GM19397 (cell line): ENCODE results near the gene TMTC4.
"Not testable (repeated sequence)": the region's sequence is repeated elsewhere in the genome, so short reads cannot be mapped to it uniquely, and the experiment has no call there.

Experiments
- ATAC-seq: cut with Tn5 transposase; IDR thresholded peaks from one replicate; pipeline ENCODE4 v1.9.1; 2021; ENCODE audit warnings: mild to moderate bottlenecking, moderate library complexity; ENCODE audit not compliant: unreplicated experiment

TMTC4 gene

DNA sequence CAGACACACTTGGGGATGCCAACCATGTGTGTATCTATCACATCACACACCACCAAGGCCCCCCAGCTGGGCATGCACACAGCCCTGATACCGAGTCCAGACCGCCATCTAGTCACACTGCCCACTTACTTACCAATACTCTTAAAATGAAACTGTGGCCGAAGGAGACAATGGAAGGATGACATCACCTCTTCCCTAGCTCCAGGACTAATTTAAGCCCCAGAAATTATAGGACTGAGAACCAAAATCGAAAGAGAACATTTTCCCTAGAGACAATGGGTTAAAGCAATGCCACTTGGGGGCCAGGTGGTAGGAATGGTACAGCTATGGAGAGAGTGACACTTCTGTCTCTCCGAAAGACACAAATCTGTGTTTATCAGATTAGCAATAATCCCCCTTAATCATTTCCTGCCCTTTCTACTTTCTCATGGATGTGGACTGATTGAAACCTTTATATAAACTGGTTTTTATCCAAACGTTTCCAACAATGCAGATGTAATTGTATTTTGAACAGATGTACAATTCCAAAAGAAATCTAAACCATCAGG, 85.3 kb downstream of the TMTC4 start:
- no peak for ATAC-seq

DNA sequence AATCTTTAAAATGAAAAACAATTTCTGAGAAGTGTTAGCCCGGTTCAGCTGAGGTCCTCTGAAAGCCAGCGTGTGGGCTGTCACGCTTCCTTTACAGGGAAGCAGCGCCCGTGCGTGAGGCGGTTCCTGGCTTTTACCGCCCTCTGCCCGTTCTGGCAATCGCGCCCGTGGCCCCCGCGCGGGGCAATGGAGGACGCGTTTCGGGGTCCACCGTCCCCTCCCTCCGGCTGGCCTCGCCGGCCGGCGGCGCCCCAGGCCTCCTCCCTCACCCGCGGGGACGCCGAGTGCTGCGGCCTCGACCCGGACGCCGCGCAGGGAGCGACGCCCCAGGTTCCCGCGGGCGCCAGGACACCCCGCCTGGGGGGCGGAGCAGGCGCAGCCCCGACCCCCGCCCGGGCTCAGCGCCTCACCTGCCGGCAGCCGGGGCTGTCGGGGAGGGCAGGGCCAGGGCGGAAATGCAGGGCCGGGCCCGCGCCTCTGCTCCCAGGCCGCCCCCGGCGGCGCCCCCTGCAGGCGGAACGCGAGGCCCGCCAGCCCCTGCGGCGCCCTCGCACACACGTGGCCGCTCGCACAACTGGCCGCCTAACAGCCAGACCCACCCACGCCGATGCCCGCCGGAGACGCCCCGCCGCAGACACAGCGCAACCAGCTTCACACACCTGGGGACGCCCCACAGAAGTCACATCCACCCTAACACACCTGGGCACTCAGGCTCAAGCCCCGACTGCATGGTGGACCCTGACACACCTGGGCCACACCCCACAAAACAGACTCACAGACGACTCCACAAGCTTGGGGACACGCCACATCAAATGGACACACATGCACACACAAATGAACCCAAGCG, 86.0 kb downstream of the TMTC4 start, which contains the start of gene GGACT:
Gene GGACT (minus strand): TSS at position 459 of the 847 bp plus-strand sequence. CDS start 56,198 bp downstream, outside the sequence.
- ATAC-seq = peak; percentile 99

DNA sequence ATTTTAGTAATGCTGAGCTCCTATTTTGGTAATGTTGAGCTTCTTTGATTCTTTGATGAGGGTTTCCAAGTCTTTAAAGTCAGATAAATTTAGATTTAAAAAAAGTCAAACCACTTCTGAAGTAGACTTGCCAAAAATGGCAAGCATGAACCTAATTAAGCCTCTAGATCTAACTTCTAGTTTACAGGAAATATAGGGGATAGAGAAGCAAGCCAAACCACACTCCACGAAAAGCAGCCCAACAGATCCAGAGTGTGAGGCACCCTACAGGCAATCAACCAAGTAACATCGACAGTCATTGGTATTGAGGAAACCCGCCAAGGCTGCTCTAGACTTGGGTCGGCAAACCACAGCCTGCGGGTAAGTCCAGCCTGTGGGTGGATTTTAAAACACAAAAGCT, 89.7 kb downstream of the TMTC4 start:
- no peak for ATAC-seq

DNA sequence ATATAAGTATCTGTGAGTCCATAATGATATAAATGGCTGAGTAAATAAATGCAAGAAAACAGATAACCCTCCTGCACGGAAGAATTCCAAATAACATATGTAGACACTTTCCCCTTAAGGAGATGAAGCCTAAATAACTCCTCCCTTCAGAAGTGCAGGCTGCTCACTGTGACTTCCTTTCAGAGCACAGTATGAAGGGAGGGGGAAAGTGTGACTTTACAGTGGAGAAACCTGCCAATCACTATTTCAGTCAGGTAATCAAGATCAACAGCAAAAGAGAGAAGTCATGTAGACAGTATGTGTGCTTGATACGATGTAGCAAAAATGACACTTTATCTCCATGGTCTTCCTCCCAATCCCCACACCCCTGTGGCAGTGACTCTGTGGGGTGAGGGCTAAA, 93.1 kb downstream of the TMTC4 start:
- no peak for ATAC-seq

DNA sequence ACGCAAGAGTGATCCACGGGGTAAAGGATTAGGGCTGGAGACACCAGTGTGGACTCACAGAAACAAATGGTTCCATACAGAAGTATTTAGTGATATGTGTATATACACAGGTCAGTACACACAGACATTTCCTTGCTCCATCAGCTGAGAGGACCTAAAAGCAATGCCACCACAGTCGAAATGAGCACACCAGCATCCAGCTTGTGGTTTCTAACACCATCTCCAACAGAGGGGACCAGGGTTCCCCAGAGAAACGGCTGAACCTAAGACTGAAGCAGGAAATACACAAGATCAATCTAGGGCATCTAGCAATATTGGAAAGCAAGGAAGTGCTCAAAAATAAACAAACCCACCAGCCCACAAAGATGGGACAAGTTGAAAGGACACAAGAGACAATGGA, 93.6 kb downstream of the TMTC4 start:
- ATAC-seq = no peak

DNA sequence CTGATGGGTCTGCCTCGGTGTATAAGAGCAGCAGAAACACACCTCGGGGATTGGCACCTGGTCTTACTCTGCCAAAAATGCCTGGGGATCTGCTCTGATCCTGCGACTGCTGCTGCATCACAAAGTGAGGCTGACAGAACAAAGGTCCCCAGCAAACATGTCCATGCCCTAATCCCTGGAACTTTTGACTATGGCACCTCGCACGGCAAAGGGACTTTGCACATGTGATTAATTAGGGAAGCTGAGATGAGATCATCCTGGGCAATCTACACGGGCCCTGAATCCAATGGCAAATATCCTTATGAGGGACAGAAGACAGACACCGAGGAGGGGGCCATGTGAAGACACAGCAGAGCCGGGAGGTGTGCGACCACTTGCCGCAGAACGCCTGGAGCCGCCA, 94.5 kb downstream of the TMTC4 start:
- no peak for ATAC-seq

DNA sequence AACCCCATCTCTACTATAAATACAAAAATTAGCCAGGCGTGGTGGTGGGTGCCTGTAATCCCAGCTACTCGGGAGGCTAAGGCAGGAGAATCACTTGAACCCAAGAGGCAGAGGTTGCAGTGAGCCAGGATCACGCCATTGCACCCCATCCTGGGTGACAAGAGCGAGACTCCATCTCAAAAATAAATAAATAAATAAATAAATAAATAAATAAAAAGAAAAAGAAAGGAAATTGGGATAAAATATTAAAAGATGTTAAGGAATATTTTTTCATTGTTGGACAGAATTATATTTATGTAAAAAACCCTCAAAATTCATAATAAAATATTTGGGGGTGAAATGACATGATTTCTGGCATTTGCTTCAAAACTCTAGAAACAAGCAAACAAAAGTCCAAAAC, 97.4 kb downstream of the TMTC4 start:
- not testable (repeated sequence) for ATAC-seq

DNA sequence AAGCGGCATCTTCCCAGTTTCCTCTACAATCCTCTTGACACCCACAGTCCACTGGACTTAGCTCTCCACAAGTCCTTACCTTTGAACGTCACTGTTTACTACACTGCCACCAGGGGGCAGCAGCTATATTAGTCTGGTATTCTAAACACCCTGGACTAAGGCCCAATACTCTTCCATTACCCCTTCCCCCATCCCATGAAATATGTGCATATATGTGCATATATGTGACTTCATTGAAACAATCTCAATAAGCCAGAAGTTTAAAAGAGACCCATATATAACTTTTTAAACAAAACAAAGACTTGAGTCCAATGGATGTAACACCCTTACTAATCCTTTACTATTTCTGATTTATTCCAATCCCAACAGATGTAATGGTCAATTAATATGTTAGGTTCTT, 101.5 kb downstream of the TMTC4 start:
- peak; percentile 90 for ATAC-seq

DNA sequence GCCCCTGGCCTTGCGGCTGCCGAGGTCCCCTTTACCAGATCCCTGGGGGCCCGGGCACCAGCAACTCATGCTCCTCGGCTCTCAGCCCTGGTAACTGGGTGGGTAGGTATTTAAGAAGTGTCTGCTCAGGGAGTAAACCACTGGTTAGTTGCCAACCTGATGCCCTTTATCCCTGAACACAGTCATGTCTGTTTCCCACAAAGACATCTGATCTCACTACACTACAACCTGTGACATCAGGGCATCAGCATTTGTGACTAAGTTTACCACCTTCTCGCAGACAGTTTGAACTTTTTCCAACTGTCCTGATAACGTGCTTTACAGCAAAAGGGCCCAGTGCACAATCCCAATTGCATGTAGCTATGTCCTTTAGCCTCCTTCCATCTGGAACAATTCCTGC, 108.1 kb downstream of the TMTC4 start:
- no peak for ATAC-seq

DNA sequence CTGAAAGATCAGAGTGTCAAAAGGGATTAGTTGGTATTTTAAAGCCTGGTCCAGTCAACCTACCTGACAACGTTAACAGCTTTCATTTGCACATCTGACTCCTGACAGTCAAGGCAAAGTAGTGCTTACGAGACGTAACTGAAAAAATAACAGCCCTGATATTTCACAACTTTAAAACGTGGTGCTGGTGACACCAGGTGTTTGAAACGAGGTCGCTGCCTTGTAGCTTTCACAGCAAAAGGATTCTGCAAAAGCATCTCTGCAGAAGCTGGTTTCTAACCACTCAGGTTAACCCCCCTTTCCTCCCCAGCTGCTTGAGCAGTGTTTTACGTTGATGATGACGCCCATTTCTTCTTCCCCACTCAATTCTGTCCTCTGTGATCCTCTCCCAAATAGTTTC, 109.3 kb downstream of the TMTC4 start:
- no peak for ATAC-seq

DNA sequence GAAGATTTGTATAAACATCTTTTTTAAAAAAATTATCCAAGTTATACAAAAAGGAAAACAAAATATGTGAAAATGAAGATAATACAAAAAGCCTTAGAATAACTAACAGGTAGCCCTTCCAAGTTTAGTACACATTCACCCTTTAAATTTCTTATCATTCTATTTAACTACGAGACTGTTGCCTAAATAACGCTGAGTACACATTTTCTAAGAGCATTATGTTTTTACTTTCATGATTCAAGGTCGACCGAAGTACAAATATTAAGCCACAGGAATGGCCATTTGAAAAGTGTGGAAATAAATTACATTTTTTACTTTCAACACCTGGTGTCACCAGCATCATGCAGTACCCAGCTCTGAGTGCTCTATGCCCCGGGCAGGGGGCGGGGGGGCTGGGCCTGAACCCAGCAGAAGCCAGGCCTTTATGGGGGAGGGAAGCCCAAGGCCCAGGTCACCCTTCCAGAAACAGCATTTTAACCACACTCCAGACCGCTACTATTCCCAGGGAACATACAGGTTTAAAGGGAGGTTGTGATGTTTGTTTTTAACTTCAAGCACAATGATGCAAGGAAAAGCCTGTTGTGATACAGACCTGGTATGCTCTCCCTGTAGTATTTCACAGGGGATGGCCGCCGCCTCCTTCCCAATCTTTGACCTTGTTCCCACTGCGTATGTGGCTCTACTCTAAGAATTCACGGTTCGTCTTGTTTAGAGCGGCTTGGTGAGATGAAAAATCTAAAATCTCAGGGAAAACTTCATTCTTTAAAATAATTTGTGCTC, 110.0 kb downstream of the TMTC4 start:
- ATAC-seq = no peak

DNA sequence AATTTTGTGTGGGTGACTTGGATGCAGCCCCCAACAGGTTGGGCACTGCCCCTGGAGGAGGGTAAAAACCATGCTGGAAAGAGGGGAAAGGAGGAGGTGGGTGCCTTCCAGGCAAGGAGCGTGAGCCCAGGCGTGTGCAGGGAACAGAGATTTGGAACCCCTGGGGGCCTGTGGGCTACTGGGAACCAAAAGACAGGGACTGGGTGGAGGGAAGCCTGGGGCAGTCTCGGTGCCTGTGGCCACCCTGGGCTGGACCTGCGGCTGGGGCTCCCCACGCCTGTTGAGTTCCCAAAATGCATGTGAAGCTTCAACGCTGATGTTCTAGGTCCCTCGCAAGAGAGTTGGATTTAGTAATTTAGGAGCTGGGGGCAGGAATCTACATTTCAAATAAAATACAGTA, 110.8 kb downstream of the TMTC4 start:
- ATAC-seq = no peak

DNA sequence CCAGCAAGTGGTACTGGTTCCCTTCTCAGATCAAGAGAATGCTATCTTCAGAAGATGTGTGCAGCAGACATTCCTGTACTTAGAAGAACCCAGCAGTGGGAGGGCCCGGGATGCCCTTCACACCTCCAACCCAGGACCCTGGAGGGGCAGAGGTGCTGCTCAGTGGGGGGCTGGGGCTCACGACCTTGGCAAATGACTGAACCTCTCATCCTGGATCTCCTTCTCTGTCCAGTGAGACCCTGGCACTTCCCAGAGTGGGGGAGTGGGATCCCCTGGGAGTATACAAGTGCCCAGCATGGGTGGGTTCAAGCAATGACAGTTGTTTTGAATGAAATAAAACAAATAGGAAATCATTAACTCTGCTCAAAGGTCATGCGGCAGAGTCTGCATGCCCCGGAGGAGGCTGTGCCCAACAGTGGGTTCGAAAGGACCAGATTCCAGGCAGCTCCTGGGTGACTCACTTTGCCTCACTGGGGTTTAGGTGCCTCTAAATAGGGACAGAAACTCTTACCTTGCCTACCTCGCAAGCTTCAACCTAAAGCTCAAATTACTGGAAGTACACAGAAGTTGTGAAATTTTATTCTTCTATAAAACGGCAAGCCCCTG, 112.9 kb downstream of the TMTC4 start:
- ATAC-seq = no peak

DNA sequence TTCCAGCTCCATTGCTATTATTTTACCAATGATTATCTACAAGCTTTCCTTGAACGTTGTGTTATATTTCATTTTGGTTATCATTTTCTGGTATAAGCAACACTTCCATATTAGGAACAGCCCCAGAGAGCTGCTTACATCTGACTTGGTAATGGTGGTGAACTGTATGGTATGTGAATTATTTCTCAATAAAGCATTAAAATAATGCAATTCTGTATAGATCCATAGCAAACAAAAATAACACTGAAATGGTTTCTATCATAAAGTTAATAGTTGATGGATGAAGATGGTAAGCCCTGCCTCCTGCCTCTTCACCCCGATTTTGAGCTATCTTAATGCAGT, 113.5 kb downstream of the TMTC4 start:
- no peak for ATAC-seq

DNA sequence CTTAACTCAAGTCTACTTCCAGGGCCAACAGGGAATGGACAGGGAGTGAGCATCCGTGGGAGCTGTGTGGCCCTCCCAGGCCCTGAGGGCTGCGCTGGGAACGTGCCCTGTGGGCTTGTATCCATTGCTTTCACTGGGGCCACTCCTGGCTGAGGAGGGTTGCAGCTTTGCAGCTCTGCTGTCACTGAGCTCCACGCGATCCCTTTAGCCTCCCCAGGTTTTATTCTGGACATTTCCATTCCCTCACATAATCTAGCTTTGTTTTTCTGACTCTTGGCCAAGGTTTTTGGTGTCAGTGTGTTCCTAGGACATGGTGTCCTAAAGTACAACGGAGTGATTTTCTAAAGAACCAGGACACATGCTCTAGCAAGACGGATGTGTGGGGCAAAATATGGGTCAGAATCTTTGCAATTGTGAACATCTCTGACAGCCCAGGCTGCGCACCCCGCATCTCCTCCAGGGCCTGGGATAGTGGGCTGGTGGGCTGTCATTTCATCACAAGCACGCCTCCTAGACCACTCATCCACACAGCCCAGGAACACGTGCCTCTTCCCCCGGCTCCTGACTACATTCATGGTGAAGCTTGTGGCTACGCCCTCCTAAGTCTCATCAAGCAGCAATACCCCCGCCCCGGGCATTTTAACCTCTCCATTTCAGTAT, 114.0 kb downstream of the TMTC4 start:
- no peak for ATAC-seq

DNA sequence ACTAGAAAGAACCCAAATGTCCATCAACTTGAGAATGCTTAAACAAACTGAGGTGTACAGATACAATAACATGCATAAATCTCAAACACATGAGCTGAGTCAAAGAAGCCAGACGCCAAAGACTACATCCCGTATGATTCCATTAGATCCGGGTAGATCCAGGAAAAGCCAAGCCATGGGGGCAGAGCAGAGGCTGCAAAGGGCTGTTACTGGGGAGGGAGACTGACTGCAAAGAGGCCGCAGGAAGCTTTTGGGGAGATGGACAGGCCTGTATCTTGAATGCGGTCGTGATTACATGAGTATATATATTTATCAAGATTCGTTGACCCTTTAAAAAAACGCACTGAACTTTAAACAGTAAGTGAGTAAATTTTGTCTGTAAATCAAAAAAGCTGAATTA, 114.7 kb downstream of the TMTC4 start:
- no peak for ATAC-seq
